Measurements from ENCODE around the gene GNAL. TPM values are rescaled to one million over a fixed set of nuclear protein-coding genes. Genes with fewer than 3 reads are reported as not detected.

Gene GNAL
- total RNA-seq, 1 experiment from 2014 or later: 24.0 TPM

- Histone ChIP-seq H3K79me1 (ENCODE audit: insufficient read depth, low read depth, low read length, poor library complexity, severe bottlenecking) (no peaks in the 10 kb centered on the region), H3K14ac (ENCODE audit: insufficient read depth, low read length) (no peak overlapping the region), H2BK12ac (ENCODE audit: insufficient read length, low read depth, low read length) (no peak overlapping the region), H3K4ac (ENCODE audit: low read depth, low read length) (no peak overlapping the region), H4K20me1 (ENCODE audit: control insufficient read depth, insufficient read depth, insufficient read length) (no peaks in the 10 kb centered on the region), H2BK120ac (ENCODE audit: low read depth, low read length, poor library complexity, severe bottlenecking) (no peak overlapping the region), H3K23ac (ENCODE audit: insufficient read length, low read depth, low read length) (no peak overlapping the region), H3K4me2 (ENCODE audit: insufficient read depth, insufficient read length, low read length) (no peak overlapping the region), H3K27me3 (ENCODE audit: insufficient read depth, low read length) (no peaks in the 10 kb centered on the region), H3T11ph (ENCODE audit: low read length) (no peak overlapping the region), H4K91ac (ENCODE audit: insufficient read length, low read depth, low read length) (no peak overlapping the region), H3K4me1 (ENCODE audit: insufficient read depth, low read length) (peaks cover 4% of the 10 kb centered on the region), H2BK5ac (ENCODE audit: insufficient read length, low read length) (no peak overlapping the region), H3K23me2 (ENCODE audit: insufficient read length, low read depth, low read length, poor library complexity, severe bottlenecking) (no peaks in the 10 kb centered on the region), H3K27ac (ENCODE audit: insufficient read length, low read depth, low read length) (no peak overlapping the region), H2AK5ac (ENCODE audit: insufficient read length, low read length) (no peak overlapping the region), H2BK15ac (ENCODE audit: low read depth, low read length) (no peak overlapping the region), H3K79me2 (ENCODE audit: insufficient read depth, low read length) (no peaks in the 10 kb centered on the region), H3K56ac (ENCODE audit: insufficient read length, low read depth, low read length) (no peak overlapping the region), H3K18ac (ENCODE audit: insufficient read length, low read depth, low read length) (no peak overlapping the region), H3K9me3 (ENCODE audit: control insufficient read depth, low read depth, low read length) (no peaks in the 10 kb centered on the region), H3K9ac (ENCODE audit: extremely low read depth, insufficient read length, low read length) (no peak overlapping the region), H4K5ac (ENCODE audit: insufficient read length, low read depth, low read length) (no peak overlapping the region), H4K8ac (replicated peaks; ENCODE audit: insufficient read length, low read depth, low read length) (no peak overlapping the region), H2AFZ (ENCODE audit: low read length) (no peak overlapping the region), H2BK20ac (ENCODE audit: low read depth, low read length, poor library complexity, severe bottlenecking) (no peak overlapping the region)
- peaks cover 7 to 11% of the 10 kb centered on the region in 2 experiments for H3K4me1 Mint-ChIP-seq
- peak overlapping the region in 2 of 3 experiments; percentile 57 to 70; a peak in 3 of 7 replicates for H3K27ac Mint-ChIP-seq
- H3K27me3 Mint-ChIP-seq (ENCODE audit: low read depth): no peaks in the 10 kb centered on the region
- H3K36me3 Mint-ChIP-seq (ENCODE audit: insufficient read depth in 1 of 3, low read depth in 3 of 3): peaks cover 8 to 24% (median 12%) of the 10 kb centered on the region in 3 experiments; a peak in 6 of 7 replicates
- WGBS (ENCODE audit: extremely low coverage, insufficient read length, low lambda C conversion rate): no CpG with 5 or more reads among the region's 2 CpGs
- TF ChIP-seq CTCF (conservative IDR thresholded peaks at IDR 0.05): no peak
- no peak for DNase-seq
- no peak overlapping the region for H3K4me3 Mint-ChIP-seq
- H3K9me3 Mint-ChIP-seq: no peaks in the 10 kb centered on the region
These were observed 175.4 kb downstream of the GNAL start for GRCh38 chr18:11864471-11864870.
